Neuronal stem cell (in vitro differentiated cells): ENCODE measurements around the gene RBMS3.
A peak's percentile ranks its signal among the peaks of the same experiment; 100 is the strongest.

Experiments
- DNase-seq: peaks from one replicate; pipeline ENCODE4 v3.0.0-alpha.2; 2013; ENCODE audit warnings: low spot score
- H2AFZ ChIP-seq: one replicate; pipeline ENCODE4 v1.6.1; 2013; ENCODE audit warnings: mild to moderate bottlenecking, low read length, inconsistent platforms
- H2AK5ac ChIP-seq: 2 replicates; pipeline ENCODE4 v1.6.1; 2013; ENCODE audit warnings: low read depth, mild to moderate bottlenecking, inconsistent platforms, low read length, moderate library complexity, mixed read lengths
- H2BK120ac ChIP-seq: 2 replicates; pipeline ENCODE4 v1.6.1; 2013; ENCODE audit warnings: low read depth, mild to moderate bottlenecking, inconsistent platforms, low read length, moderate library complexity, mixed read lengths
- H2BK12ac ChIP-seq: one replicate; pipeline ENCODE4 v1.6.1; 2013; ENCODE audit warnings: low read length, inconsistent platforms
- H2BK15ac ChIP-seq: 2 replicates; pipeline ENCODE4 v1.6.1; 2013; ENCODE audit warnings: mild to moderate bottlenecking, low read length, inconsistent platforms, mixed read lengths
- H2BK5ac ChIP-seq: one replicate; pipeline ENCODE4 v1.6.1; 2013; ENCODE audit warnings: inconsistent platforms, mild to moderate bottlenecking, low read length, moderate library complexity
- H3K14ac ChIP-seq: one replicate; pipeline ENCODE4 v1.6.1; 2013; ENCODE audit warnings: low read length, inconsistent platforms
- H3K18ac ChIP-seq: 2 replicates; pipeline ENCODE4 v1.6.1; 2013; ENCODE audit warnings: low read length, inconsistent platforms
- H3K23ac ChIP-seq: 2 replicates; pipeline ENCODE4 v1.6.1; 2013; ENCODE audit warnings: low read depth, mild to moderate bottlenecking, mixed read lengths, low read length, inconsistent platforms; ENCODE audit not compliant: poor library complexity
- H3K27ac ChIP-seq: replicated peaks from 3 replicates; pipeline ENCODE4 v1.5.1; 2013; ENCODE audit warnings: low read length, inconsistent platforms
- H3K27me3 ChIP-seq, 3 experiments: 2 replicates each; pipeline ENCODE4 v1.6.1; 2013; ENCODE audit warnings: low read length in 3 of 3, mild to moderate bottlenecking in 2 of 3, inconsistent platforms in 1 of 3, low read depth in 1 of 3, mixed read lengths in 1 of 3, moderate library complexity in 1 of 3; ENCODE audit not compliant: control insufficient read depth in 3 of 3, insufficient read depth in 3 of 3
- H3K36me3 ChIP-seq, 2 donors: replicated peaks in 1 of 2; 2 replicates each; pipeline ENCODE4 v1.6.1; 2013; ENCODE audit warnings: low read length in 2 of 2; ENCODE audit not compliant: control insufficient read depth in 2 of 2, insufficient read depth in 2 of 2
- H3K4ac ChIP-seq: 2 replicates; pipeline ENCODE4 v1.6.1; 2013; ENCODE audit warnings: inconsistent platforms, mild to moderate bottlenecking, low read length, moderate library complexity
- H3K4me1 ChIP-seq, 2 donors: 1 replicate in 1 of 2; 2 replicates in 1 of 2; pipeline ENCODE4 v1.6.1; 2013; ENCODE audit warnings: low read length in 2 of 2, low read depth in 1 of 2; ENCODE audit not compliant: control insufficient read depth in 2 of 2, insufficient read depth in 1 of 2
- H3K4me2 ChIP-seq: one replicate; pipeline ENCODE4 v1.6.1; 2013; ENCODE audit warnings: mild to moderate bottlenecking, low read length, inconsistent platforms; ENCODE audit not compliant: insufficient read depth, poor library complexity, severe bottlenecking
- H3K4me3 ChIP-seq, 2 donors: 2 replicates each; pipeline ENCODE4 v1.5.1; 2013; ENCODE audit warnings: low read length in 2 of 2, mild to moderate bottlenecking in 2 of 2, inconsistent platforms in 1 of 2, moderate library complexity in 1 of 2
- H3K79me1 ChIP-seq: one replicate; pipeline ENCODE4 v1.6.1; 2013; ENCODE audit warnings: low read depth, mild to moderate bottlenecking, inconsistent platforms, low read length, moderate library complexity
- H3K9ac ChIP-seq: one replicate; pipeline ENCODE4 v1.6.1; 2013; ENCODE audit warnings: mild to moderate bottlenecking, low read depth, low read length, inconsistent platforms; ENCODE audit not compliant: poor library complexity
- H3K9me3 ChIP-seq, 2 donors: replicated peaks in 1 of 2; 2 replicates each; pipeline versions ENCODE3 to v1.6.1; 2013; ENCODE audit warnings: low read length in 2 of 2, mild to moderate bottlenecking in 2 of 2, inconsistent platforms in 1 of 2, low read depth in 1 of 2, mixed read lengths in 1 of 2, moderate library complexity in 1 of 2; ENCODE audit not compliant: control insufficient read depth in 2 of 2, insufficient read depth in 1 of 2
- H4K8ac ChIP-seq: one replicate; pipeline ENCODE4 v1.6.1; 2013; ENCODE audit warnings: low read depth, mild to moderate bottlenecking, inconsistent platforms, low read length, moderate library complexity
- H4K91ac ChIP-seq: one replicate; pipeline ENCODE4 v1.6.1; 2013; ENCODE audit warnings: low read length, low read depth, mild to moderate bottlenecking, inconsistent platforms; ENCODE audit not compliant: poor library complexity
- WGBS, 2 donors: extraction: QIAGEN DNeasy Blood & Tissue Kit; methylation state at CpG; one replicate each; pipeline ENCODE4 v1.1.7; 2013; ENCODE audit warnings: missing lambda C conversion rate in 2 of 2, mixed read lengths in 1 of 2; ENCODE audit not compliant: insufficient read length in 2 of 2, insufficient replicate concordance in 1 of 2; ENCODE audit errors: extremely low coverage in 2 of 2; 5-methylcytosine and 5-hydroxymethylcytosine counted together

Gene RBMS3

GRCh38 chr3:29618395-29619282 lies 337.8 kb downstream of the RBMS3 start:
- no peaks in the 10 kb centered on the region for H3K27me3 ChIP-seq
- no peak overlapping the region for H3K4me3 ChIP-seq
- no peaks in the 10 kb centered on the region for H3K36me3 ChIP-seq
- no peak overlapping the region for H4K91ac ChIP-seq
- no peak overlapping the region for H2BK5ac ChIP-seq
- H3K4me1 ChIP-seq, result peaks cover 0 to 4% of the 10 kb centered on the region in 2 donors
- no peak for DNase-seq
- no peak overlapping the region for H3K4me2 ChIP-seq
- no peak overlapping the region for H2BK12ac ChIP-seq
- no peak overlapping the region for H2BK120ac ChIP-seq
- H2AK5ac ChIP-seq, result no peak overlapping the region
- no peaks in the 10 kb centered on the region for H3K9me3 ChIP-seq
- H2AFZ ChIP-seq, result peak overlapping the region; percentile 66
- no peak overlapping the region for H2BK15ac ChIP-seq
- no peak overlapping the region for H3K4ac ChIP-seq
- no CpG with 5 or more reads among the region's 10 CpGs for WGBS, 2 donors
- no peaks in the 10 kb centered on the region for H3K79me1 ChIP-seq
- no peak overlapping the region for H4K8ac ChIP-seq
- no peak overlapping the region for H3K27ac ChIP-seq
- no peak overlapping the region for H3K23ac ChIP-seq
- H3K18ac ChIP-seq, result no peak overlapping the region
- no peak overlapping the region for H3K9ac ChIP-seq
- no peak overlapping the region for H3K14ac ChIP-seq

GRCh38 chr3:29619676-29620075 lies 338.8 kb downstream of the RBMS3 start:
- Histone ChIP-seq H3K4me1 (peaks cover 0 to 4% of the 10 kb centered on the region in 2 donors), H3K9me3 (no peaks in the 10 kb centered on the region), H3K14ac (no peak overlapping the region), H3K27ac (no peak overlapping the region), H3K27me3 (no peaks in the 10 kb centered on the region), H3K4me2 (no peak overlapping the region), H2AK5ac (no peak overlapping the region), H2BK12ac (no peak overlapping the region), H3K9ac (no peak overlapping the region), H2BK5ac (no peak overlapping the region), H4K91ac (no peak overlapping the region), H2AFZ (no peak overlapping the region), H3K79me1 (no peaks in the 10 kb centered on the region), H2BK15ac (no peak overlapping the region), H3K4ac (no peak overlapping the region), H4K8ac (no peak overlapping the region), H2BK120ac (no peak overlapping the region), H3K18ac (no peak overlapping the region), H3K36me3 (no peaks in the 10 kb centered on the region), H3K23ac (no peak overlapping the region), H3K4me3 (no peak overlapping the region)
- WGBS, 2 donors, result no CpG with 5 or more reads among the region's 4 CpGs
- DNase-seq, result no peak

- no peaks in the 10 kb centered on the region for H3K79me1 ChIP-seq
- H3K4me2 ChIP-seq, result no peak overlapping the region
- no peak overlapping the region for H3K14ac ChIP-seq
- H3K36me3 ChIP-seq, result no peaks in the 10 kb centered on the region
- H4K91ac ChIP-seq, result no peak overlapping the region
- no peak overlapping the region for H2BK15ac ChIP-seq
- no peak overlapping the region for H2BK120ac ChIP-seq
- no peak overlapping the region for H3K18ac ChIP-seq
- no peak overlapping the region for H3K4ac ChIP-seq
- no peak overlapping the region for H3K4me3 ChIP-seq
- peaks cover 0 to 2% of the 10 kb centered on the region in 2 donors for H3K4me1 ChIP-seq
- no peak overlapping the region for H4K8ac ChIP-seq
- H2BK5ac ChIP-seq, result no peak overlapping the region
- WGBS, 2 donors, result no CpG with 5 or more reads among the region's 2 CpGs
- H2AFZ ChIP-seq, result no peak overlapping the region
- DNase-seq, result no peak
- no peak overlapping the region for H2AK5ac ChIP-seq
- no peak overlapping the region for H3K9ac ChIP-seq
- H3K23ac ChIP-seq, result no peak overlapping the region
- no peak overlapping the region for H2BK12ac ChIP-seq
- H3K27me3 ChIP-seq, result no peaks in the 10 kb centered on the region
- H3K9me3 ChIP-seq, result no peaks in the 10 kb centered on the region
- H3K27ac ChIP-seq, result no peak overlapping the region
Observed at GRCh38 chr3:29627136-29628117, 346.6 kb downstream of the RBMS3 start.

- Histone ChIP-seq H3K4me2 (no peak overlapping the region), H4K8ac (no peak overlapping the region), H3K23ac (no peak overlapping the region), H3K4me1 (peaks cover 0 to 2% of the 10 kb centered on the region in 2 donors), H3K9ac (no peak overlapping the region), H3K36me3 (no peaks in the 10 kb centered on the region), H3K4me3 (no peak overlapping the region), H2AFZ (no peak overlapping the region), H3K79me1 (no peaks in the 10 kb centered on the region), H3K18ac (no peak overlapping the region), H2BK120ac (no peak overlapping the region), H2BK12ac (no peak overlapping the region), H4K91ac (no peak overlapping the region), H2BK5ac (no peak overlapping the region), H2BK15ac (no peak overlapping the region), H3K27me3 (no peaks in the 10 kb centered on the region), H2AK5ac (no peak overlapping the region), H3K4ac (no peak overlapping the region), H3K9me3 (no peaks in the 10 kb centered on the region), H3K14ac (no peak overlapping the region), H3K27ac (no peak overlapping the region)
- WGBS, 2 donors, result no CpG with 5 or more reads among the region's 2 CpGs
- DNase-seq, result no peak
Observed at GRCh38 chr3:29628795-29629194, 347.9 kb downstream of the RBMS3 start.
